ENCODE data around the gene TMEM232. TPM values are rescaled to one million over a fixed set of nuclear protein-coding genes. Genes with fewer than 3 reads are reported as not detected.

Gene TMEM232
- total and polyA plus RNA-seq, 2 donors (not counting 3 experiments of a cell fraction or from before 2014, with no cell fraction given): 0.17 to 0.38 TPM

DNA sequence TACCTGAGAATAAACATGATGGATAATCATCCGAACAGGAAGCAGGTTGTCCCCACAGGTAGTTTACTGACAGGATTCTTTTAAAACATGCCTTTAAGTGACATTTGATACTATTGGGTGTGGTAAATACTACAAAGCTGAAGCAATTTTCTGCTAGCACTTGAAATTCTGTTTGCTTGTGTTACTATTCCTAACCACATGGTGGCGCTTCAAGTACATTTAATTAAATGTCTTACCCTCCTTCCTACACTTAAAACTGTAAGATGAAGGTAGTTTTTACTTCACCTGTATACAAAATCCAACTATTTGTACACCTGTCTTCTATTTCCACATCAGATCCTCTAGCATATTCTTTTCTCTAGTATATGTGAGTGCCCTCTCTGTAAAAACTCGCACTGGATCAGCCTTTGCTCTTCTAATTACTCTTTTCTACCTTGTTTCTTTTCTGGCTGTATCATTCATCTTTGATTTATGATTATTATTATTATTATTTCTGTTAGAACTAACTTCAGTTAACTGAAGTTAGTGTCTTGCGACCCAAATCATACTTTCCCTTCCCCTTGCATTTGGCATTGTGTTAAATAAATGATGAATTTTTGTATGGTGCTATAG is 30.8 kb upstream of the TMEM232 start:
- no peaks in the 10 kb centered on the region for H3K9me1 ChIP-seq (replicated peaks; ENCODE audit: control insufficient read depth, extremely low read depth, insufficient read depth, low read length)
- H3K4me3 ChIP-seq (replicated peaks in 1 of 3; ENCODE audit: insufficient read depth in 1 of 3, low read depth in 1 of 3, low read length in 3 of 3): no peak overlapping the region
- H3K27me3 ChIP-seq (ENCODE audit: control insufficient read depth in 2 of 2, insufficient read depth in 2 of 2, low read length in 2 of 2): no peaks in the 10 kb centered on the region
- FAIRE-seq (peak; percentile 64), DNase-seq (ENCODE audit: low read depth, low spot score) (peak; percentile 62)
- H3K4me1 ChIP-seq (ENCODE audit: control insufficient read depth, extremely low read depth, insufficient read depth, low read length): no peaks in the 10 kb centered on the region
- no peaks in the 10 kb centered on the region for H3K9me3 ChIP-seq (replicated peaks; ENCODE audit: control insufficient read depth, insufficient read depth, low read length)
- no peaks in the 10 kb centered on the region for H4K20me1 ChIP-seq (replicated peaks; ENCODE audit: control insufficient read depth, extremely low read depth, insufficient read depth, low read length)
- dilution Hi-C loops (cut with MboI; ENCODE audit: extremely low pct_ligation_motif_present, low sequenced_read_pairs) (no loop called here), intact Hi-C loops (cut with micrococcal nuclease) (loop anchor here (1.0 to 10.0 kb wide), 6 partner anchors 315 to 1390 kb away; partner anchors contain the start of genes STARD4, TSLP and WDR36)
- no peak overlapping the region for H3K27ac ChIP-seq (ENCODE audit: insufficient read depth, low read depth, low read length)
- ChIA-PET POLR2A (no interaction called here), CTCF (interaction anchor here (0.6 to 3.1 kb wide), 12 partner anchors 10 to 794 kb away, joined by 3 to 16 read pairs (median 4); no protein-coding TSS in a partner anchor)
- no peak overlapping the region for H3K9ac ChIP-seq (replicated peaks; ENCODE audit: extremely low read depth, insufficient read depth, low read length)
- no peaks in the 10 kb centered on the region for H3K79me2 ChIP-seq (ENCODE audit: control insufficient read depth, insufficient read depth, low read length)
- TF ChIP-seq, protein P1, sequence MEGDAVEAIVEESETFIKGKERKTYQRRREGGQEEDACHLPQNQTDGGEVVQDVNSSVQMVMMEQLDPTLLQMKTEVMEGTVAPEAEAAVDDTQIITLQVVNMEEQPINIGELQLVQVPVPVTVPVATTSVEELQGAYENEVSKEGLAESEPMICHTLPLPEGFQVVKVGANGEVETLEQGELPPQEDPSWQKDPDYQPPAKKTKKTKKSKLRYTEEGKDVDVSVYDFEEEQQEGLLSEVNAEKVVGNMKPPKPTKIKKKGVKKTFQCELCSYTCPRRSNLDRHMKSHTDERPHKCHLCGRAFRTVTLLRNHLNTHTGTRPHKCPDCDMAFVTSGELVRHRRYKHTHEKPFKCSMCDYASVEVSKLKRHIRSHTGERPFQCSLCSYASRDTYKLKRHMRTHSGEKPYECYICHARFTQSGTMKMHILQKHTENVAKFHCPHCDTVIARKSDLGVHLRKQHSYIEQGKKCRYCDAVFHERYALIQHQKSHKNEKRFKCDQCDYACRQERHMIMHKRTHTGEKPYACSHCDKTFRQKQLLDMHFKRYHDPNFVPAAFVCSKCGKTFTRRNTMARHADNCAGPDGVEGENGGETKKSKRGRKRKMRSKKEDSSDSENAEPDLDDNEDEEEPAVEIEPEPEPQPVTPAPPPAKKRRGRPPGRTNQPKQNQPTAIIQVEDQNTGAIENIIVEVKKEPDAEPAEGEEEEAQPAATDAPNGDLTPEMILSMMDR (IDR thresholded peaks at IDR 0.05; ENCODE audit: extremely low read depth in 1 of 2, insufficient read depth in 1 of 2, low read depth in 1 of 2, low read length in 2 of 2): peak; percentile 47 to 48
- TF ChIP-seq POLR2A (IDR thresholded peaks at IDR 0.05; ENCODE audit: low read depth, low read length): no peak
- H3K4me2 ChIP-seq (ENCODE audit: insufficient read depth, low read length): no peak overlapping the region
- no peak overlapping the region for H2AFZ ChIP-seq (ENCODE audit: low read depth, low read length)
- BruUV-seq (replicated peaks): no TSS peak
- H3K36me3 ChIP-seq (ENCODE audit: control insufficient read depth in 2 of 2, extremely low read depth in 1 of 2, insufficient read depth in 2 of 2, low read length in 2 of 2): peaks cover 8 to 13% of the 10 kb centered on the region in 2 experiments

DNA sequence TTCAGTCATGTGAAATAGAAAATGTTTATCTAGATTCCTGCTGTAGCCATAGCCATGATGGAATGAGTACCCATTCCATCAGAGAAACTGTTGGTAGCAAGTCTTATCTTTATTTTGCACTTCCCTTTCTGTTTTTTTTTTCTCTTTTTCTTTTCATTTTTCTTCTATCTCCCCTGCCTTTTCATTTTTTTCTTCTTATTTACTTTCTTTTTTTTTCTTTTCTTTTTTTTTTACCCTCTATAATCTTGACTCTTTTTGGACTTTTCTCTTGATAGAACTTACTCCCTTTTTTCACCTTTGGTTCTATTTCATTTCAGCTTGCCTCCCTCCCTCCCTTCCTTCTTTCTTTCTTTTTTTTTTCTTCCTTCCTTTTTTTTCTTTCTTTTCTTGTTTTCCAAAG is 27.7 kb upstream of the TMEM232 start:
- no peaks in the 10 kb centered on the region for H4K20me1 ChIP-seq (replicated peaks; ENCODE audit: control insufficient read depth, extremely low read depth, insufficient read depth, low read length)
- BruUV-seq (replicated peaks): no TSS peak
- H3K27ac ChIP-seq (ENCODE audit: insufficient read depth, low read depth, low read length): no peak overlapping the region
- H3K79me2 ChIP-seq (ENCODE audit: control insufficient read depth, insufficient read depth, low read length): no peaks in the 10 kb centered on the region
- dilution Hi-C loops (cut with MboI; ENCODE audit: extremely low pct_ligation_motif_present, low sequenced_read_pairs) (no loop called here), intact Hi-C loops (cut with micrococcal nuclease) (loop anchor here (10.0 kb wide), 1 partner anchor 761 kb away; the partner anchor contains the start of gene STARD4)
- no peaks in the 10 kb centered on the region for H3K9me1 ChIP-seq (replicated peaks; ENCODE audit: control insufficient read depth, extremely low read depth, insufficient read depth, low read length)
- no peaks in the 10 kb centered on the region for H3K4me1 ChIP-seq (ENCODE audit: control insufficient read depth, extremely low read depth, insufficient read depth, low read length)
- FAIRE-seq (no peak), DNase-seq (ENCODE audit: low read depth, low spot score) (no peak)
- no peaks in the 10 kb centered on the region for H3K27me3 ChIP-seq (ENCODE audit: control insufficient read depth in 2 of 2, insufficient read depth in 2 of 2, low read length in 2 of 2)
- TF ChIP-seq, protein P2, sequence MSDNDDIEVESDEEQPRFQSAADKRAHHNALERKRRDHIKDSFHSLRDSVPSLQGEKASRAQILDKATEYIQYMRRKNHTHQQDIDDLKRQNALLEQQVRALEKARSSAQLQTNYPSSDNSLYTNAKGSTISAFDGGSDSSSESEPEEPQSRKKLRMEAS (IDR thresholded peaks at IDR 0.05; ENCODE audit: insufficient read depth, insufficient read length): no peak
- no peak for TF ChIP-seq MYC (IDR thresholded peaks at IDR 0.05; ENCODE audit: low read depth, low read length)
- TF ChIP-seq, protein P1 (IDR thresholded peaks at IDR 0.05; ENCODE audit: extremely low read depth in 1 of 2, insufficient read depth in 1 of 2, low read depth in 1 of 2, low read length in 2 of 2): no peak
- no peak for TF ChIP-seq EZH2 (IDR thresholded peaks at IDR 0.05; ENCODE audit: borderline replicate concordance, low read depth, low read length, severe bottlenecking)
- no peak for TF ChIP-seq GATA2 (IDR thresholded peaks at IDR 0.05; ENCODE audit: insufficient read depth, insufficient read length, low read depth, low read length)
- TF ChIP-seq POLR2A (IDR thresholded peaks at IDR 0.05; ENCODE audit: low read depth, low read length): no peak
- no peak for TF ChIP-seq POLR2AphosphoS5 (IDR thresholded peaks at IDR 0.05; ENCODE audit: insufficient read depth, low read depth, low read length)
- no peak for TF ChIP-seq FOS (IDR thresholded peaks at IDR 0.05; ENCODE audit: borderline replicate concordance, insufficient read depth, low read length)
- TF ChIP-seq JUN (IDR thresholded peaks at IDR 0.05; ENCODE audit: borderline replicate concordance, insufficient read depth, insufficient read length, low read depth): no peak
- no peak overlapping the region for H2AFZ ChIP-seq (ENCODE audit: low read depth, low read length)
- ChIA-PET POLR2A (no interaction called here), CTCF (no interaction called here)
- peaks cover 0 to 6% of the 10 kb centered on the region in 2 experiments for H3K36me3 ChIP-seq (ENCODE audit: control insufficient read depth in 2 of 2, extremely low read depth in 1 of 2, insufficient read depth in 2 of 2, low read length in 2 of 2)
- H3K4me2 ChIP-seq (ENCODE audit: insufficient read depth, low read length): no peak overlapping the region
- H3K4me3 ChIP-seq (replicated peaks in 1 of 3; ENCODE audit: insufficient read depth in 1 of 3, low read depth in 1 of 3, low read length in 3 of 3): no peak overlapping the region
- H3K9ac ChIP-seq (replicated peaks; ENCODE audit: extremely low read depth, insufficient read depth, low read length): no peak overlapping the region
- no peaks in the 10 kb centered on the region for H3K9me3 ChIP-seq (replicated peaks; ENCODE audit: control insufficient read depth, insufficient read depth, low read length)
